ENCODE measurements around the gene SPTLC1.

The SPTLC1 gene

DNA sequence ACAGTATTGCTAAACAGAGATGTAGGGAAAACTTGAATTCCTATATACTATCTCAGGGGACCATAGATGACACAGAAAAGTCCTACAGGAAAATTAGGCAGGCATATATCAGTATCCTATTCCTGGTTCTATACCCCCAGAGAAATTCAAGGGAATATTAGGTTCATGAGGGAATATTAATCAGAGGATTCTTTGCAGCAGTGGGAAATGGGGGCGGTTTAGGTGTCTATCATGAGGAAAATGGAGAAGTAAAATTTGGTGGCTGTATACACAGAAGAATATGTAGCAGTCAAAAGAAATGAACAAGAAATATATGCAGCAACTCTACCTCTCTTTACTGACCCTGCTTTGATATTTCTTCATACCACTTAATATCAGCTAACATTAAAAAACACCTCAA, 20.0 kb downstream of the SPTLC1 start:
- Histone ChIP-seq H3K36me3 (ENCODE audit: control insufficient read depth in 2 of 2, insufficient read depth in 2 of 2, low read length in 2 of 2) (peaks cover 5 to 11% of the 10 kb centered on the region in 2 donors), H3K27ac (ENCODE audit: low read depth in 2 of 2, low read length in 2 of 2) (no peak overlapping the region), H3K9ac (ENCODE audit: low read depth in 1 of 2, low read length in 2 of 2) (no peak overlapping the region), H3K4me1 (ENCODE audit: control insufficient read depth in 2 of 2, insufficient read depth in 2 of 2, low read length in 2 of 2) (peaks cover 0 to 2% of the 10 kb centered on the region in 2 donors), H3K4me3 (ENCODE audit: low read length in 2 of 2) (no peak overlapping the region), H3K27me3 (ENCODE audit: control insufficient read depth in 2 of 2, insufficient read depth in 2 of 2, low read length in 2 of 2) (no peaks in the 10 kb centered on the region), H3K9me3 (ENCODE audit: control insufficient read depth in 2 of 2, low read length in 2 of 2) (no peaks in the 10 kb centered on the region)

DNA sequence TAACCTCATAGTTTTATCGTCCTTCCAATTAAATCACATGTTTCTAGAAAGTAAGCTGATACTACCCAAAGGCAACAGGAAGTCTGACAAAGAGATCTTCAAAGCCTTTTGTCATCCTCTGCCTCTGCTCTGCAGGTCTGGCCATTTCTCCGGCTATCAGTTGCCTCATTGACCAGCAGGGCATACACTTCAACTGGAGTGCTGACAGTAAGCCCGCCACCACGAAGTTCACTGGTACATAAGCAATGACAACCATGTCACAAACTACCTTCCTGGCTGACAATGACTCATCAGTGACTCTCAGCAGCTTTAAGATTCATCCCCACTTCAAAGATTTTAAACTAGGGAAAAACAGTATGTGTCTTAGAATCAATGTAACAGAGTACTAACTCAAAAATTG, 20.6 kb downstream of the SPTLC1 start:
- H3K4me3 ChIP-seq (ENCODE audit: low read length in 2 of 2), result no peak overlapping the region
- no peaks in the 10 kb centered on the region for H3K9me3 ChIP-seq (ENCODE audit: control insufficient read depth in 2 of 2, low read length in 2 of 2)
- H3K4me1 ChIP-seq (ENCODE audit: control insufficient read depth in 2 of 2, insufficient read depth in 2 of 2, low read length in 2 of 2), result peaks cover 0 to 2% of the 10 kb centered on the region in 2 donors
- peaks cover 5 to 11% of the 10 kb centered on the region in 2 donors for H3K36me3 ChIP-seq (ENCODE audit: control insufficient read depth in 2 of 2, insufficient read depth in 2 of 2, low read length in 2 of 2)
- no peak overlapping the region for H3K27ac ChIP-seq (ENCODE audit: low read depth in 2 of 2, low read length in 2 of 2)
- H3K27me3 ChIP-seq (ENCODE audit: control insufficient read depth in 2 of 2, insufficient read depth in 2 of 2, low read length in 2 of 2), result no peaks in the 10 kb centered on the region
- H3K9ac ChIP-seq (ENCODE audit: low read depth in 1 of 2, low read length in 2 of 2), result no peak overlapping the region

DNA sequence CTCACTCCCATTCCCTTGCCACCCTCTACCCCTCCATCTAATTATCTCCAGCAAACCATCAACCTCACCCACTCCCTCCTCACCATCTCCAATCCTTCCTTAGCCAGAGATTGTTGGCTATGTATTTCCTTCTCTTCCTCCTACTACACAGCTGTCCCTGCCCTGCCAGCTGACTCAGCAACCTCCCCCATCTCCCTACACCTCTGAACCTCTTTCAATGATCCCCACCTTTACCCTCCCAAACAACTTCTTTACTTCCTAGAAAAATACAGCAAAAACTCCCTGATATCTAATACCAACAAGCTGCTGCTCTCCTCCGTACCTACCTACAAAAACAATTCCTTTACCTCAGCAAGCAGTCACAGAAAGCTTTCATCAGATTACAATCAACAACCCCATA, 37.3 kb downstream of the SPTLC1 start:
- Histone ChIP-seq H3K9me3 (ENCODE audit: control insufficient read depth in 2 of 2, low read length in 2 of 2) (no peaks in the 10 kb centered on the region), H3K27me3 (ENCODE audit: control insufficient read depth in 2 of 2, insufficient read depth in 2 of 2, low read length in 2 of 2) (no peaks in the 10 kb centered on the region), H3K4me1 (ENCODE audit: control insufficient read depth in 2 of 2, insufficient read depth in 2 of 2, low read length in 2 of 2) (no peaks in the 10 kb centered on the region), H3K9ac (ENCODE audit: low read depth in 1 of 2, low read length in 2 of 2) (no peak overlapping the region), H3K36me3 (ENCODE audit: control insufficient read depth in 2 of 2, insufficient read depth in 2 of 2, low read length in 2 of 2) (peaks cover 39 to 50% of the 10 kb centered on the region in 2 donors), H3K4me3 (ENCODE audit: low read length in 2 of 2) (no peak overlapping the region), H3K27ac (ENCODE audit: low read depth in 2 of 2, low read length in 2 of 2) (no peak overlapping the region)

DNA sequence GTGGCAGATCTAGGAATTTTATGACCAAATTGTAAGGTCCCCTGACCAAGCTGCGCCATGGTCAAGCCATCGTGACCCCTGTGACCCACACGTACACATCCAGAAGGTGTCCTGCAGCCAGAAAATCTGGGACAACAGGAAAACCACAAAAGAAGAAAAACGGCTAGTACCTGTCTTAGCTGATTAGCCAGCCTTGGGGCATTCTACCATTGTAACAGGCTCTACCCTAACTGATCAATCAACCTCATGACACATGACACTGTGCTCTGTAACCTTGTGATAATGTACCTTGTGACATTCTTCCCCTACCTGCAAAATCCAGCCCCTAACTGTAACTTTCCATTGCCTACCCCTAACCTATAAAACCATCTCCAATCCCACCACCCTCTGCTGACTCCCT, 43.6 kb downstream of the SPTLC1 start:
- H3K27me3 ChIP-seq (ENCODE audit: control insufficient read depth in 2 of 2, insufficient read depth in 2 of 2, low read length in 2 of 2), result no peaks in the 10 kb centered on the region
- H3K36me3 ChIP-seq (ENCODE audit: control insufficient read depth in 2 of 2, insufficient read depth in 2 of 2, low read length in 2 of 2), result peaks cover 40 to 58% of the 10 kb centered on the region in 2 donors

DNA sequence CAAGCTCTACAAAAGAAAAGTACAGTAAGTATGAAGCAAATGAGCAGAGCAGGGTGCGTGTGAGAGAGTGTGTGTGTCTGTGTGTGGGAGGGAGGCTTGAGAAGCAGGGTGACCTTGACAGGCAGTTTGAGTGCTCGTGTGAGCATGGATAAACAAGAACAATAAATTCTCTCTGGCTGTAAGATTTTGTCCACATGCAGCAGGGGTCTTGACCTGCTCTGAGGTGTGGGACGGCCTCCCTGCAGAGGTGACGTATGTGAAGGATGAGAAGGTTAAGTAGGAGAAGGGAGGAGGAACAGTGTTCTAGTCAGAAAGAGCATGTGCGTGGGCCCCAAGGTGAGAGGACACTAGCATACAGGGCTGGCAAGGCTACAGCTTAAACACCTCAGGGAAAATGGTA, 49.0 kb downstream of the SPTLC1 start:
- H3K9me3 ChIP-seq (ENCODE audit: control insufficient read depth in 2 of 2, low read length in 2 of 2), result peaks cover 2% of the 10 kb centered on the region in 2 donors
- no peaks in the 10 kb centered on the region for H3K27me3 ChIP-seq (ENCODE audit: control insufficient read depth in 2 of 2, insufficient read depth in 2 of 2, low read length in 2 of 2)
- no peaks in the 10 kb centered on the region for H3K4me1 ChIP-seq (ENCODE audit: control insufficient read depth in 2 of 2, insufficient read depth in 2 of 2, low read length in 2 of 2)
- no peak overlapping the region for H3K9ac ChIP-seq (ENCODE audit: low read depth in 1 of 2, low read length in 2 of 2)
- H3K4me3 ChIP-seq (ENCODE audit: low read length in 2 of 2), result no peak overlapping the region
- peaks cover 35 to 59% of the 10 kb centered on the region in 2 donors for H3K36me3 ChIP-seq (ENCODE audit: control insufficient read depth in 2 of 2, insufficient read depth in 2 of 2, low read length in 2 of 2)
- H3K27ac ChIP-seq (ENCODE audit: low read depth in 2 of 2, low read length in 2 of 2), result no peak overlapping the region

More for the DNA sequence above, 43.6 kb downstream of the SPTLC1 start:
- Histone ChIP-seq H3K4me3 (ENCODE audit: low read length in 2 of 2) (no peak overlapping the region), H3K9me3 (ENCODE audit: control insufficient read depth in 2 of 2, low read length in 2 of 2) (no peaks in the 10 kb centered on the region), H3K9ac (ENCODE audit: low read depth in 1 of 2, low read length in 2 of 2) (no peak overlapping the region), H3K4me1 (ENCODE audit: control insufficient read depth in 2 of 2, insufficient read depth in 2 of 2, low read length in 2 of 2) (no peaks in the 10 kb centered on the region), H3K27ac (ENCODE audit: low read depth in 2 of 2, low read length in 2 of 2) (no peak overlapping the region)

DNA sequence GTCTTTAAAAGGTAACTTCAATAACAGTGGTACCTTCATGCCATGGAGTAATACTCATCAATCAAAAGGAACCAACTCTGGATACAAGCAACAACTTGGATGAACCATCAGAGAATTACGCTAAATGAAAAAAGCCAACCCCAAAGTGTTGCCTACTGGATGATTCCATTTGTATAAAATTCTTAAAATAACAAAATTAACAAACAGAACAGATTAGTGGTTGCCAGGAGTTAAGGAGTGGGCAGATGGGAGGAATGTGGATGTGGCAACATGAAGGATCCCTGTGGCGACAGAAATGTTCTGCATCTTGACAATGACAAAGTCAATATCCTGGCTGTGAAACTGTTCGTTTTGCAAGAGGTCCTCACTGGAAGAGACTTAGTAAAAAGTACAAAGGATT, 50.5 kb downstream of the SPTLC1 start:
- no peak overlapping the region for H3K4me3 ChIP-seq (ENCODE audit: low read length in 2 of 2)
- H3K9me3 ChIP-seq (ENCODE audit: control insufficient read depth in 2 of 2, low read length in 2 of 2), result peaks cover 2 to 6% of the 10 kb centered on the region in 2 donors
- H3K9ac ChIP-seq (ENCODE audit: low read depth in 1 of 2, low read length in 2 of 2), result no peak overlapping the region
- peaks cover 35 to 51% of the 10 kb centered on the region in 2 donors for H3K36me3 ChIP-seq (ENCODE audit: control insufficient read depth in 2 of 2, insufficient read depth in 2 of 2, low read length in 2 of 2)
- H3K27me3 ChIP-seq (ENCODE audit: control insufficient read depth in 2 of 2, insufficient read depth in 2 of 2, low read length in 2 of 2), result no peaks in the 10 kb centered on the region
- no peak overlapping the region for H3K27ac ChIP-seq (ENCODE audit: low read depth in 2 of 2, low read length in 2 of 2)
- peaks cover 0 to 3% of the 10 kb centered on the region in 2 donors for H3K4me1 ChIP-seq (ENCODE audit: control insufficient read depth in 2 of 2, insufficient read depth in 2 of 2, low read length in 2 of 2)

DNA sequence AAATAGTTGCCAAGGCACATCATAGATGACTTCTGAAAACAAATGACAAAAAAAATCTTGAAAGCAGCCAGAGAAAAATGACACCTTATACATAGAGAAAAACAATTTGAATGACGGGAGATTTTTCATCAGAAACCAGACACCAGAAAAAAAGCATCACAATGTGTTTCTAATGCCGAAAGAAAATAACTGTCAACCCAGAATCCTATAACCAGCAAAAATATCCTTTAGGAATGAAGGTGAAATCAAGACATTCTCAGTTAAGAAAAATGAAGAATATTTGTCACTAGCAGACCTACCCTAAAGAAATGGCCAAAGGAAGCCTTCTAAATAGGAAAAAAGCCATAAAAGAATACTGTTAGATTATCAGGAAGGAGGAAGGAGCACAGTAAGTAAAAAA, 54.0 kb downstream of the SPTLC1 start:
- Histone ChIP-seq H3K9me3 (ENCODE audit: control insufficient read depth in 2 of 2, low read length in 2 of 2) (peaks cover 2 to 6% of the 10 kb centered on the region in 2 donors), H3K27me3 (ENCODE audit: control insufficient read depth in 2 of 2, insufficient read depth in 2 of 2, low read length in 2 of 2) (no peaks in the 10 kb centered on the region), H3K9ac (ENCODE audit: low read depth in 1 of 2, low read length in 2 of 2) (no peak overlapping the region), H3K36me3 (ENCODE audit: control insufficient read depth in 2 of 2, insufficient read depth in 2 of 2, low read length in 2 of 2) (peaks cover 35 to 37% of the 10 kb centered on the region in 2 donors), H3K4me3 (ENCODE audit: low read length in 2 of 2) (no peak overlapping the region), H3K4me1 (ENCODE audit: control insufficient read depth in 2 of 2, insufficient read depth in 2 of 2, low read length in 2 of 2) (peaks cover 0 to 4% of the 10 kb centered on the region in 2 donors), H3K27ac (ENCODE audit: low read depth in 2 of 2, low read length in 2 of 2) (no peak overlapping the region)

DNA sequence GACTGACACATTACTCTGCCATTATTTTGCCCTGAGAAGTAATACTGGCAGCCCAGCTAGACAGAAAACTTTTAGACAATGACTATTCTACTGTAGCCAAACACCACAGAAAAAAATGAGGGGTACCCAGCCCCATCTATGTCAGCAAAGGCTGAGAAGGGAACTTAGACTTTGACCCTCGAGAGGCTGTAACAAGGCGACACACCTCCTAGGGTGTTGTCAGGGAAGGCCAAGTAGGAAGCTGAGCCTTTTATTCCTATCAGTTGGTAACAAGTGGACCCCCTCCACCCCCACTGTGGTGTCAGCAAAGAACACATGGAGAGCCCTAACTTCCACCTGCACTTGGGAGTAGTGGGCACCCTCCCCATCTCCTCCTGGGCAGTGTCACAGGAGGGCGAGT, 55.6 kb downstream of the SPTLC1 start:
- Histone ChIP-seq H3K9ac (ENCODE audit: low read depth in 1 of 2, low read length in 2 of 2) (no peak overlapping the region), H3K27me3 (ENCODE audit: control insufficient read depth in 2 of 2, insufficient read depth in 2 of 2, low read length in 2 of 2) (no peaks in the 10 kb centered on the region), H3K27ac (ENCODE audit: low read depth in 2 of 2, low read length in 2 of 2) (no peak overlapping the region), H3K36me3 (ENCODE audit: control insufficient read depth in 2 of 2, insufficient read depth in 2 of 2, low read length in 2 of 2) (peaks cover 30% of the 10 kb centered on the region in 2 donors), H3K9me3 (ENCODE audit: control insufficient read depth in 2 of 2, low read length in 2 of 2) (peaks cover 2 to 6% of the 10 kb centered on the region in 2 donors), H3K4me3 (ENCODE audit: low read length in 2 of 2) (no peak overlapping the region), H3K4me1 (ENCODE audit: control insufficient read depth in 2 of 2, insufficient read depth in 2 of 2, low read length in 2 of 2) (peaks cover 0 to 4% of the 10 kb centered on the region in 2 donors)

DNA sequence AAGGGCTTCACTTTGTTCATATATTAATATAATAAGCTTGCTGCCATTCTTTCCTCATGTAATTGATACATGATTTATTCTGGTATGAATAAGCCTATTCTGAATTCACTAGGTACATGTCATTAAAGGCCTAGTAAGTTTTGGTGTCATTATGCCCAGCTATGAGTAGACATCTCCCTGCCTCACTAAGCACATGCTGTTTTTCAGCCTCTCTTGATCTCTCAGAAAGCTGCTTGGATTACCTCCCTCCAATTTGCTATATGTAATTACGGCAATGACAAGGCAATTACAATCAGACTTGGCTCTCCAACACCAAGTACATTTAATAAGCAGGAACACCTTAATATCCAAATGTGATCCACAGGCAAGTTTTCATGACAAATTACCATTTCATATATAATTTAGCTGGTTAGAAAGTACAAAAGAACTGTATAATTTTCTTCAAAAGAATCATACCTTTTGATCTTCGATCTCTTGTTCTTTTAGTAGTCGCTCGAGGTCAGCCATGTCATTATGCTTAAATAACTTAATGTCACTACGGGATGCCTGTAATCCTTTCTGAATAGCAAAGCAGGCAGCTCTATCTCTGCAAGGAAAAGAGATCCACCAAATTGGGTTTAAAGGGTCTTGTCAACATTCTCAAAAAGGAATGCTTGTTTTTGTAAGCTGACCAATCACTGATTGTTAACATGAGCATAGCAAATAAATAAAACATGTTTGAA, 56.3 kb downstream of the SPTLC1 start:
- H3K9ac ChIP-seq (ENCODE audit: low read depth in 1 of 2, low read length in 2 of 2), result no peak overlapping the region
- no peak overlapping the region for H3K27ac ChIP-seq (ENCODE audit: low read depth in 2 of 2, low read length in 2 of 2)
- H3K27me3 ChIP-seq (ENCODE audit: control insufficient read depth in 2 of 2, insufficient read depth in 2 of 2, low read length in 2 of 2), result no peaks in the 10 kb centered on the region
- peaks cover 24 to 27% of the 10 kb centered on the region in 2 donors for H3K36me3 ChIP-seq (ENCODE audit: control insufficient read depth in 2 of 2, insufficient read depth in 2 of 2, low read length in 2 of 2)
- H3K4me1 ChIP-seq (ENCODE audit: control insufficient read depth in 2 of 2, insufficient read depth in 2 of 2, low read length in 2 of 2), result peaks cover 0 to 4% of the 10 kb centered on the region in 2 donors
- no peak overlapping the region for H3K4me3 ChIP-seq (ENCODE audit: low read length in 2 of 2)
- H3K9me3 ChIP-seq (ENCODE audit: control insufficient read depth in 2 of 2, low read length in 2 of 2), result peaks cover 2 to 6% of the 10 kb centered on the region in 2 donors

DNA sequence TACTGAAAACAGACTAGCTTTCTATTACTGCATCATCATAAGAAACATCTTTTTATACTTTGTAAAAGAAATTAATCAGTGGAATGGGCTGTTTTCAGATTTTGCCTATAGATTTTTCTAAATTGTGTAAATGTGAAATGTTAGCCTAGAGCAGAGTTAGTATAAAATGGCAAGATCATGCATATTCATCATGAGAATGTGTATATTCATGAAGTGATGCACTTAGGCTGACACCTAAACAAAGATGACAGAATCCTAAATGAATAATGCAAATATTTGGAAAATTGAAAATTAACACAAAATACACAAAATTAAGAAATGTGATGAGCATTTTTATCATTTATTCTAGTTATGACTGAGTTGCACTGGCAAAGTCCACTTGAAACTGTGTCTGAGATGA, 57.2 kb downstream of the SPTLC1 start:
- H3K36me3 ChIP-seq (ENCODE audit: control insufficient read depth in 2 of 2, insufficient read depth in 2 of 2, low read length in 2 of 2), result peaks cover 28 to 32% of the 10 kb centered on the region in 2 donors
- no peak overlapping the region for H3K9ac ChIP-seq (ENCODE audit: low read depth in 1 of 2, low read length in 2 of 2)
- H3K4me1 ChIP-seq (ENCODE audit: control insufficient read depth in 2 of 2, insufficient read depth in 2 of 2, low read length in 2 of 2), result peaks cover 0 to 4% of the 10 kb centered on the region in 2 donors
- peaks cover 2 to 6% of the 10 kb centered on the region in 2 donors for H3K9me3 ChIP-seq (ENCODE audit: control insufficient read depth in 2 of 2, low read length in 2 of 2)
- H3K27ac ChIP-seq (ENCODE audit: low read depth in 2 of 2, low read length in 2 of 2), result no peak overlapping the region
- H3K4me3 ChIP-seq (ENCODE audit: low read length in 2 of 2), result no peak overlapping the region
- no peaks in the 10 kb centered on the region for H3K27me3 ChIP-seq (ENCODE audit: control insufficient read depth in 2 of 2, insufficient read depth in 2 of 2, low read length in 2 of 2)
